MCF 10A (cell line): ENCODE measurements around the gene SRL. TPM values are rescaled to one million over a fixed set of nuclear protein-coding genes. Genes with fewer than 3 reads are reported as not detected.

Experiments used
- BruUV-seq: library from RNA; stranded (reverse); fragments of 400-500 nt; replicated peaks from 2 replicates; lab custom pipeline; 2021; lab: Mats Ljungman, UMichigan
- CTCF ChIA-PET: fragments of 300-600 bp; sonication (Branson Sonifier 250); formaldehyde crosslinking; extraction: SDS; loops from one replicate; lab custom pipeline; 2021; ENCODE audit warnings: antibody characterized with exemption, inconsistent platforms; lab: Yijun Ruan, JAX
- POLR2A ChIA-PET: fragments of 300-600, 350-650 bp; sonication (Branson Sonifier 250); formaldehyde crosslinking; extraction: SDS; loops from one replicate; lab custom pipeline; 2020; ENCODE audit warnings: antibody characterized with exemption, inconsistent platforms; lab: Yijun Ruan, JAX
- DNase-seq: peaks from one replicate; pipeline ENCODE4 v3.0.0-alpha.2; 2018; ENCODE audit not compliant: unreplicated experiment
- H3K27ac Mint-ChIP-seq: one replicate; pipeline ENCODE4 v1.8.0; 2022; ENCODE audit warnings: mild to moderate bottlenecking, low read depth, mixed read lengths; ENCODE audit not compliant: unreplicated experiment
- H3K27me3 Mint-ChIP-seq: one replicate; pipeline ENCODE4 v1.8.0; 2022; ENCODE audit warnings: mixed read lengths; ENCODE audit not compliant: insufficient read depth, unreplicated experiment
- H3K36me3 Mint-ChIP-seq: one replicate; pipeline ENCODE4 v1.8.0; 2022; ENCODE audit warnings: mild to moderate bottlenecking, moderate library complexity, mixed read lengths; ENCODE audit not compliant: insufficient read depth, unreplicated experiment
- H3K4me1 Mint-ChIP-seq: one replicate; pipeline ENCODE4 v1.8.0; 2022; ENCODE audit warnings: mixed read lengths; ENCODE audit not compliant: insufficient read depth, unreplicated experiment
- H3K4me3 Mint-ChIP-seq: one replicate; pipeline ENCODE4 v1.8.0; 2022; ENCODE audit warnings: mild to moderate bottlenecking, moderate library complexity, mixed read lengths; ENCODE audit not compliant: unreplicated experiment
- H3K9me3 Mint-ChIP-seq: one replicate; pipeline ENCODE4 v1.8.0; 2022; ENCODE audit warnings: mixed read lengths; ENCODE audit not compliant: unreplicated experiment
- intact Hi-C: fragments of 100-400 bp; cut with micrococcal nuclease; formaldehyde crosslinking; loops from 2 replicates; pipeline ENCODE4 v1.14.1; 2022
- total RNA-seq: library from RNA; stranded (reverse); gene quantifications from 2 replicates; pipeline ENCODE4 v1.2.3, GENCODE V29; 2022
- TF ChIP-seq, protein P1 (sequence below): fragments of 200-600 bp; IDR thresholded peaks from one replicate; pipeline ENCODE4 v1.8.0; 2022; ENCODE audit warnings: antibody characterized with exemption, mild to moderate bottlenecking; ENCODE audit not compliant: unreplicated experiment

SRL gene
- total RNA-seq, 1 experiment from 2014 or later: not detected

DNA sequence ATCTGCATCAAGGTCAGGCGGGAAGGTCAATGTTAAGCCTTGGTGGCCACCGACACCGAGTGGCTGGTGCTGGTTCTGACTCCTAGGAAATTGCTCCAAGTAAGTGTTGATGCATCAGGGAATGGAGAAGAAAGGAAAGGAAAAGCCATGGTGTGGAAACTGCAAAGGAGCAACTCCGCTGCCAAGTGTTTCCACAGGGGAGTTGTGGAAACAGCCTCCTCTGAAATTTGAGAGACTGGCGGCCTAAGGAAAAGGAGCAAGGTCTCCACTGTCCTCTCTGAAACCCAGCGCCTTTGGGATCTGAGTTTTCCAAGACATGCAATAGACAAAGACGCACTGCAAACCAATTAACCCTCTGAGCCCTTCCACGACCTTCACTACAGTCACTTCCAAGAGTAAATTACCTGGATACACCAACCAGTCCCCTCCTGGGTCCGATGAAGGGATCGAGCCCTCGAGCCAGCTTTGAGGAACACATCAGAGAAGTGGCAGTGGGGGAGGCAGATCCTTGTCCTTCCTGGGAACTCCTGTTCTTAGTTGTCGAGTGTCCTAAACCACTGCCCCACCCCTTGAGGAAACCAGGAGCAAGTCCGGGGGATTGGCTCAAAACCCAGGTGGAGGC, 51.1 kb downstream of the SRL start:
- Mint-ChIP-seq H3K27ac (no peak overlapping the region), H3K4me1 (no peaks in the 10 kb centered on the region), H3K36me3 (no peaks in the 10 kb centered on the region), H3K27me3 (no peaks in the 10 kb centered on the region), H3K4me3 (no peak overlapping the region), H3K9me3 (no peaks in the 10 kb centered on the region)
- ChIA-PET POLR2A (no interaction called here), CTCF (no interaction called here)
- TF ChIP-seq, protein P1, sequence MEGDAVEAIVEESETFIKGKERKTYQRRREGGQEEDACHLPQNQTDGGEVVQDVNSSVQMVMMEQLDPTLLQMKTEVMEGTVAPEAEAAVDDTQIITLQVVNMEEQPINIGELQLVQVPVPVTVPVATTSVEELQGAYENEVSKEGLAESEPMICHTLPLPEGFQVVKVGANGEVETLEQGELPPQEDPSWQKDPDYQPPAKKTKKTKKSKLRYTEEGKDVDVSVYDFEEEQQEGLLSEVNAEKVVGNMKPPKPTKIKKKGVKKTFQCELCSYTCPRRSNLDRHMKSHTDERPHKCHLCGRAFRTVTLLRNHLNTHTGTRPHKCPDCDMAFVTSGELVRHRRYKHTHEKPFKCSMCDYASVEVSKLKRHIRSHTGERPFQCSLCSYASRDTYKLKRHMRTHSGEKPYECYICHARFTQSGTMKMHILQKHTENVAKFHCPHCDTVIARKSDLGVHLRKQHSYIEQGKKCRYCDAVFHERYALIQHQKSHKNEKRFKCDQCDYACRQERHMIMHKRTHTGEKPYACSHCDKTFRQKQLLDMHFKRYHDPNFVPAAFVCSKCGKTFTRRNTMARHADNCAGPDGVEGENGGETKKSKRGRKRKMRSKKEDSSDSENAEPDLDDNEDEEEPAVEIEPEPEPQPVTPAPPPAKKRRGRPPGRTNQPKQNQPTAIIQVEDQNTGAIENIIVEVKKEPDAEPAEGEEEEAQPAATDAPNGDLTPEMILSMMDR: no peak
- DNase-seq: no peak
- no TSS peak for BruUV-seq
- intact Hi-C loops: no loop called here

DNA sequence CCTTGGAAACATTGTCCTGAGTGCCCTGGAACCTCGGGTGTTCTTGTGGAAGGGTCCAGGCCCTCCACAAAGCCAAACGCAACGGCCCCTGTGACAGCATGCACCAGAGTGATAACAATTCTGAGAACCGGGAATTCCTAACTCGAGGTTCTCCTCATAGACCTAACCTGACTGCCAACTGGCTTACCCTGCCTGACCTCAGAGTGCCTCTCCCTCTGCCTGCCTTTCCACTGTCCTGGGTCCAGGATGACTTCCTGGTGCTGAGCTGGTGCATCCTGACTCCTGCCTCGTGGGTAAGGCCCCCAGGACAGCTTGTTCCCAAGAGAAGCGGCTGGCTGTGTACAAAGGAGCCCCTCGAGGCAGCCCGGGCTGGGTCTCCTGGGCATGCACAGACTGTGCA, 51.8 kb downstream of the SRL start:
- Mint-ChIP-seq H3K4me3 (no peak overlapping the region), H3K27me3 (no peaks in the 10 kb centered on the region), H3K36me3 (peaks cover under 1% of the 10 kb centered on the region), H3K4me1 (no peaks in the 10 kb centered on the region), H3K27ac (no peak overlapping the region), H3K9me3 (no peaks in the 10 kb centered on the region)
- ChIA-PET CTCF (interaction anchor here (0.6 kb wide), 4 partner anchors 71 to 430 kb away, joined by 3 read pairs; no protein-coding TSS in a partner anchor), POLR2A (interaction anchor here (0.6 kb wide), 1 partner anchor 55 kb away, joined by 4 read pairs; no protein-coding TSS in a partner anchor)
- DNase-seq: no peak
- BruUV-seq: no TSS peak
- TF ChIP-seq, protein P1: no peak
- intact Hi-C loops: no loop called here

DNA sequence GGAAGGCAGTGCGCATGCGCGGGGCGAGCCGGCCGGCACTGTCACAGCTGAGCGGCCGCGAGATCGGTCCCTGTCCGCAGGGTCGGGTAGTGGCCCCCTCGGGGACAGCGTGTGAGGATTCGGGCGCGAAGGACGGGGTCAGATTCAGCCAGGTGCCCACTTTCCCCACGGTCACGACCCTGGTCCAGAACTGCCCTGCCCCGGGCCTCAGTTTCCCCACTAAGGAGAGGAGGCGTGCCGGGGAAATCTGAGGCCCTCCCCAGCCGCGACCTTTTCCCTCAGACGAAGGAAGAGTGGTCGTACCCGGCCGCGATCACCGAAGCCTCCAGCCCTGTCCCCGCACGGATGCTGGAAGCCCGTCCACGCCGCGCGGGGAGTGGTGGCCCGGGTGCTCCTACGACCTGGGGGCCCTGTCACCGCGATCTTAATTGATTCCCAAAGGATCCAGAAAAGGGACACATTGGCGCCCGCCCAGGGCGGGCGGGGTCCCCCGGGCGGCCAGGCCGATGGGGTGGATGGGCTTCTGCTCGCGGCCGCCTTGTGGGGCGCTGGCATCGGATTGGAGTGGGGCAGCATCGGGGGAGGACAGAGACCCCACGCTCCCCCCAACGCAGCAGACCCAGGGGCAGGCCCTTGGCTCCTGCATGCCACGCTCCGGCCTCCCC, 57.7 kb downstream of the SRL start:
- no TSS peak for BruUV-seq
- peak overlapping the region; percentile 49 for H3K27ac Mint-ChIP-seq
- no peaks in the 10 kb centered on the region for H3K9me3 Mint-ChIP-seq
- no peaks in the 10 kb centered on the region for H3K27me3 Mint-ChIP-seq
- H3K4me1 Mint-ChIP-seq: peaks cover 8% of the 10 kb centered on the region
- H3K36me3 Mint-ChIP-seq: peaks cover 6% of the 10 kb centered on the region
- ChIA-PET CTCF (interaction anchor here (1.4 kb wide), 1 partner anchor 69 kb away, joined by 3 read pairs; no protein-coding TSS in a partner anchor), POLR2A (interaction anchor here (0.6 to 3.4 kb wide), 19 partner anchors 9 to 482 kb away, joined by 3 to 29 read pairs (median 4); partner anchors contain the start of gene ADCY9)
- no peak for DNase-seq
- peak overlapping the region; percentile 65 for H3K4me3 Mint-ChIP-seq
- intact Hi-C loops: loop anchor here (5.0 kb wide), 1 partner anchor 67 kb away; the partner anchor contains the start of gene ADCY9
- TF ChIP-seq, protein P1: no peak
